Measurements from ENCODE around the gene NCR3LG1. TPM values are rescaled to one million over a fixed set of nuclear protein-coding genes. Genes with fewer than 3 reads are reported as not detected.

NCR3LG1 gene
- total and polyA plus RNA-seq, 2 experiments from 2014 or later, result 0.83 to 1.3 TPM

DNA sequence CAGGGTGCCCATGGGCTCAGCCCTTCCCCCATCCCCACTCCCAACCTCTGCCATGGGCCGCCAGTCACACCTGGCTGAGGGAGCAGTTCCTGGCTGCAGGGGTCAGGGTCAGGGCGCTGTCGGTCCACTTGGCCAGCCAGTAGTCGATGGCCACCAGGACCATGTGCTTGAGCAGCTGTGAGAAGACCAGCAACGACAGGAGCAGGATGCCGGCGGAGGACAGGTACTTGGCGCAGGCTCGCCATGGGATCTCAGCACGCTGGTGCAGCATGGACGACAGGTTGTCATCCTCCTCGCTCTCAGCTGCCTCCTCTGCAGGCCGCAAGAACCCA is 55.2 kb downstream of the NCR3LG1 start:
- H3K27me3 ChIP-seq (replicated peaks; ENCODE audit: insufficient read depth), result no peaks in the 10 kb centered on the region
- H3K27ac ChIP-seq, result no peak overlapping the region
- H3K9ac ChIP-seq, result no peak overlapping the region
- no peak overlapping the region for H3K4me3 ChIP-seq
- in situ Hi-C loops (cut with MboI), result no loop called here
- no peaks in the 10 kb centered on the region for H3K36me3 ChIP-seq (ENCODE audit: low read depth)
- no peak overlapping the region for H3K4me2 ChIP-seq (ENCODE audit: unreplicated experiment)
- no peaks in the 10 kb centered on the region for H3K4me1 ChIP-seq (ENCODE audit: insufficient read depth)
- no peaks in the 10 kb centered on the region for H3F3A ChIP-seq (ENCODE audit: insufficient read depth)
- no peaks in the 10 kb centered on the region for H3K79me2 ChIP-seq (ENCODE audit: insufficient read depth)
- no peaks in the 10 kb centered on the region for H4K20me1 ChIP-seq (ENCODE audit: insufficient read depth)
- DNase-seq, result no peak
- TF ChIP-seq EZH2 (IDR thresholded peaks at IDR 0.05; ENCODE audit: insufficient read depth, poor library complexity, severe bottlenecking), result no peak
- TF ChIP-seq EZH2phosphoT487 (IDR thresholded peaks at IDR 0.05; ENCODE audit: insufficient read depth, low read depth), result no peak
- H2AFZ ChIP-seq, result no peak overlapping the region
- no peaks in the 10 kb centered on the region for H3K9me2 ChIP-seq (ENCODE audit: insufficient read depth)
- no peaks in the 10 kb centered on the region for H3K9me3 ChIP-seq (ENCODE audit: low read depth)
- 85 to 87% methylated on average over 13 of the region's 13 CpGs for WGBS, 2 experiments (ENCODE audit: low coverage in 1 of 2, low lambda C conversion rate in 2 of 2, missing lambda C conversion rate in 2 of 2)

DNA sequence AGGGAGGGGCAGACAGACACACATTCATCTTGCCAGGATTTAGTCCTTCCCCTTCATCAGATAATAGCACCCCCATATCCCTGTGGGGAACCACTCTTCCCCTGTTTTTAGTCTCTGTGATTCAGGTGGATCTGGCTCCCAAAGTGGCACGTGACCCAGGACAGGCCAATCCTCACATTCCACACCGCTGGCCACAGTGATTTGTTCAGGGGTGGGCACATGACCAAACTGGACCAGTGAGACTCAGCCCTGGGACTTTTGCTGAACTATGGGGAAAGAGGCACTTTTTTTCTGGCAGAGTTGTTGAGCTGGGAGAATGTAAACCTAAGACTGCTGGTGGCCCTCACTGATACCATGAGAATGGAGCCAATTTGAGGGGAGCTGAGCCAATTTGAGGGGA is 56.0 kb downstream of the NCR3LG1 start:
- Histone ChIP-seq H3K9me3 (ENCODE audit: low read depth) (no peaks in the 10 kb centered on the region), H3K4me3 (no peak overlapping the region), H3K4me1 (ENCODE audit: insufficient read depth) (no peaks in the 10 kb centered on the region), H3K36me3 (ENCODE audit: low read depth) (no peaks in the 10 kb centered on the region), H3K9ac (no peak overlapping the region), H3K27me3 (replicated peaks; ENCODE audit: insufficient read depth) (no peaks in the 10 kb centered on the region), H2AFZ (no peak overlapping the region), H3K9me2 (ENCODE audit: insufficient read depth) (no peaks in the 10 kb centered on the region), H3K27ac (no peak overlapping the region), H3F3A (ENCODE audit: insufficient read depth) (no peaks in the 10 kb centered on the region), H4K20me1 (ENCODE audit: insufficient read depth) (no peaks in the 10 kb centered on the region), H3K4me2 (ENCODE audit: unreplicated experiment) (no peak overlapping the region), H3K79me2 (ENCODE audit: insufficient read depth) (no peaks in the 10 kb centered on the region)
- 81 to 90% methylated on average over 2 of the region's 2 CpGs for WGBS, 2 experiments (ENCODE audit: low coverage in 1 of 2, low lambda C conversion rate in 2 of 2, missing lambda C conversion rate in 2 of 2)
- no peak for DNase-seq
- in situ Hi-C loops (cut with MboI), result no loop called here
- TF ChIP-seq EZH2phosphoT487 (IDR thresholded peaks at IDR 0.05; ENCODE audit: insufficient read depth, low read depth) (no peak), EZH2 (IDR thresholded peaks at IDR 0.05; ENCODE audit: insufficient read depth, poor library complexity, severe bottlenecking) (no peak)

DNA sequence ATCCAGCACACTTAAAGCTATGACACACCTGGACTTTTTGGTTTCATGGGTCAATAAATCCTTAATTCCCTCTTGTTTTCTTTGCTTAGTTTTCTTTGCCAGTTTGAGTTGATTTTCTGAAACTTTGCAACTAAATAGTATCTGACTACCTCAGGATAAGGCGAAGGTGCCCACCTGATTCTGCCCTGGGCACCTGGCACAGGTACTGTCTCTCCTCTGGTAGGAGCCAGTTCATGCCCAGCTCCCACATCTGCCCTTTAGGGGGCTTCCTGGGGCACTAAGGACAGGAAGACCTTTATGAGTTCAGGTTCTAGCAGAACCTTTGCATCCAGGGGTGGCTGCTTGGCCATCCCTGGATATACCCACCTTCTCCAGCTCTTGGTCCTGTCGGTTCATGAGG is 56.4 kb downstream of the NCR3LG1 start:
- Histone ChIP-seq H3K4me3 (no peak overlapping the region), H3K79me2 (ENCODE audit: insufficient read depth) (no peaks in the 10 kb centered on the region), H3K9ac (no peak overlapping the region), H3K9me3 (ENCODE audit: low read depth) (no peaks in the 10 kb centered on the region), H3K4me1 (ENCODE audit: insufficient read depth) (no peaks in the 10 kb centered on the region), H3K27ac (no peak overlapping the region), H3K4me2 (ENCODE audit: unreplicated experiment) (no peak overlapping the region), H3K36me3 (ENCODE audit: low read depth) (no peaks in the 10 kb centered on the region), H3K9me2 (ENCODE audit: insufficient read depth) (no peaks in the 10 kb centered on the region), H3K27me3 (replicated peaks; ENCODE audit: insufficient read depth) (no peaks in the 10 kb centered on the region), H4K20me1 (ENCODE audit: insufficient read depth) (no peaks in the 10 kb centered on the region), H2AFZ (no peak overlapping the region), H3F3A (ENCODE audit: insufficient read depth) (no peaks in the 10 kb centered on the region)
- DNase-seq, result no peak
- WGBS, 2 experiments (ENCODE audit: low coverage in 1 of 2, low lambda C conversion rate in 2 of 2, missing lambda C conversion rate in 2 of 2), result 38 to 42% methylated on average over 2 of the region's 2 CpGs
- in situ Hi-C loops (cut with MboI), result no loop called here
- TF ChIP-seq EZH2phosphoT487 (IDR thresholded peaks at IDR 0.05; ENCODE audit: insufficient read depth, low read depth), result no peak
- TF ChIP-seq EZH2 (IDR thresholded peaks at IDR 0.05; ENCODE audit: insufficient read depth, poor library complexity, severe bottlenecking), result no peak

DNA sequence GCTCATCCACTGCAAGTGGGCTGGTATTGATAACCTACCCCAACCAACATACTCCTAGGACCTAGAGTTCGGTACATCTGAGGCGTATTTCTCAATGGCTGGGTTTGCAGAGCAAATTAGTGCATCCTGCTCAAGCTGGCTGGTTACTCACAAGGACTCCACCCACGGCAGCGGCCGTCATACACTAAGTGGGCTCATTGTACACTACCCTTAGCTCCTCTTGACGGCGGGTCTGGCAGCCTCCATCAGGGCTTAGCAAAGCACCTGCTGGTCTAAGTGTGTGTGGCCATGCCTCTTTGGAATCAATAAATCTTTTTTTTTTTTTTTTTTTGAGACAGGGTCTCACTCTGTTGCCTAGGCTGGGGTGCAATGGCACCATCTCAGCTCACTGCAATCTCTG is 57.0 kb downstream of the NCR3LG1 start:
- no peak for DNase-seq
- Histone ChIP-seq H3K79me2 (ENCODE audit: insufficient read depth) (no peaks in the 10 kb centered on the region), H3K27me3 (replicated peaks; ENCODE audit: insufficient read depth) (no peaks in the 10 kb centered on the region), H3K9ac (no peak overlapping the region), H3K9me3 (ENCODE audit: low read depth) (no peaks in the 10 kb centered on the region), H3K27ac (no peak overlapping the region), H4K20me1 (ENCODE audit: insufficient read depth) (no peaks in the 10 kb centered on the region), H3K9me2 (ENCODE audit: insufficient read depth) (no peaks in the 10 kb centered on the region), H3K4me2 (ENCODE audit: unreplicated experiment) (no peak overlapping the region), H2AFZ (no peak overlapping the region), H3K4me1 (ENCODE audit: insufficient read depth) (no peaks in the 10 kb centered on the region), H3K36me3 (ENCODE audit: low read depth) (no peaks in the 10 kb centered on the region), H3K4me3 (no peak overlapping the region), H3F3A (ENCODE audit: insufficient read depth) (no peaks in the 10 kb centered on the region)
- in situ Hi-C loops (cut with MboI), result no loop called here
- no peak for TF ChIP-seq EZH2phosphoT487 (IDR thresholded peaks at IDR 0.05; ENCODE audit: insufficient read depth, low read depth)
- no peak for TF ChIP-seq EZH2 (IDR thresholded peaks at IDR 0.05; ENCODE audit: insufficient read depth, poor library complexity, severe bottlenecking)
- WGBS, 2 experiments (ENCODE audit: low coverage in 1 of 2, low lambda C conversion rate in 2 of 2, missing lambda C conversion rate in 2 of 2), result 57 to 64% methylated on average over 7 of the region's 7 CpGs

Measured in GM23248 (cell line).